ENCODE measurements around the gene FAM117B. TPM values are rescaled to one million over a fixed set of nuclear protein-coding genes. Genes with fewer than 3 reads are reported as not detected.

The FAM117B gene
- total and polyA plus RNA-seq, 2 of the 8 experiments (the other 6 are each of a cell fraction or from before 2014, with no cell fraction given), result 3.9 to 22.6 TPM

- no peak for TF ChIP-seq CHD7 (IDR thresholded peaks at IDR 0.05; ENCODE audit: insufficient replicate concordance, low read length)
- TF ChIP-seq JUN (IDR thresholded peaks at IDR 0.05; ENCODE audit: low read depth, low read length), result no peak
- no peak for TF ChIP-seq KDM1A (IDR thresholded peaks at IDR 0.05; ENCODE audit: borderline replicate concordance, low read length)
- no peak for TF ChIP-seq TCF12 (IDR thresholded peaks at IDR 0.05; ENCODE audit: low read depth, low read length)
Measured at GRCh38 chr2:202720226-202720625, 85.5 kb downstream of the FAM117B start (continued).

Measured in H1 (cell line).